SHP77 treated with DMSO at 0.1 percent for 48 hours (cell line): ENCODE data around the gene SYNE2.
"Not testable (repeated sequence)": the region's sequence is repeated elsewhere in the genome, so short reads cannot be mapped to it uniquely, and the experiment has no call there.

Source experiments
- DNase-seq: peaks from one replicate; lab custom pipeline; 2025; lab: John Stamatoyannopoulos, UW

SYNE2 gene

DNA sequence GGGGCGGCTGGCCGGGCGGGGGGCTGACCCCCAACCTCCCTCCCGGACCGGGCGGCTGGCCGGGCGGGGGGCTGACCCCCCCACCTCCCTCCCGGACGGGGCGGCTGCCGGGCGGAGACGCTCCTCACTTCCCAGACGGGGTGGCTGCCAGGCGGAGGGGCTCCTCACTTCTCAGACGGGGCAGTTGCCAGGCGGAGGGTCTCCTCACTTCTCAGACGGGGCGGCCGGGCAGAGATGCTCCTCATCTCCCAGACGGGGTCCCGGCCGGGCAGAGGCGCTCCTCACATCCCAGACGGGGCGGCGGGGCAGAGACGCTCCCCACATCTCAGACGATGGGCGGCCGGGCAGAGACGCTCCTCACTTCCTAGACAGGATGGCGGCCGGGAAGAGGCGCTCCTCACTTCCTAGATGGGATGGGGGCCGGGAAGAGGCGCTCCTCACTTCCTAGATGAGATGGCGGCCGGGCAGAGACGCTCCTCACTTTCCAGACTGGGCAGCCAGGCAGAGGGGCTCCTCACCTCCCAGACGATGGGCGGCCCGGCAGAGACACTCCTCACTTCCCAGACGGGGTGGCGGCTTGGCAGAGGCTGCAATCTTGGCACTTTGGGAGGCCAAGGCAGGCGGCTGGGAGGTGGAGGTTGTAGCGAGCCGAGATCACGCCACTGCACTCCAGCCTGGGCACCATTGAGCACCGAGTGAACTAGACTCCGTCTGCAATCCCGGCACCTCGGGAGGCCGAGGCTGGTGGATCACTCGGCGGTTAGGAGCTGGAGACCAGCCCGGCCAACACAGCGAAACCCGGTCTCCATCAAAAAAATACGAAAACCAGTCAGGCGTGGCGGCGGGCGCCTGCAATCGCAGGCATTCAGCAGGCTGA lies 185.3 kb downstream of the SYNE2 start:
- DNase-seq, result not testable (repeated sequence)

DNA sequence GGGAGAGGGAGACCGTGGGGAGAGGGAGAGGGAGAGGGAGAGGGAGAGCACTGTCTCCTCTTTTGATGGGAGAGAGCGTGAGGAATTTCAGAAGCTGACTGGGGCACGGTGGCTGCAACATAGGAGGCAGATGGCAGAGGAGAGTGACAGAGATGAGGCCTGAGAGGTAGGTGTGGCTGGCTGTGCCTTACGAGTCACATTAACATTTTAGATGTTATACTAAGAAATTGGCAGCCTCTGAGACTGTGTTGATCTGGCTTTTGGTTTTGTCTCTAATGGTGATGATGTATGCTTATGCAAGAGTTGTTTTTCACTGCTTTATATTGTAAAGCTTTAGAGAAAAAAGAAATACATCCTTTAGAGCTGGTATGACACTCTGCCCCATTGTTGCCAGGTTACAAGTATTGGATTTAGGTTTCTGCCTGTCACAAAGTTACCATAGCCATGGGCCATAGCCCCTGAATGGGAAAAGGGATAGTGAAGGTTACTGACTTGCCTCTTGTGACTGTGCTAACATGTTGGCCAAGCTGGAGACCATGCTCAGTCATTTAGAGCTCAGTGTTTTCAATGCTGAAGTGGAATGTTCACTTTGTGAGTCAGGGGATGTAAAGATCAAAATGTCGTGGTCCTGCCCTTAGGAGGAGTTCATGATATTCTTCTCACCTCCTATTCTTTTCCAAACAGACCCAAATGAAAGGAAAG lies 186.2 kb downstream of the SYNE2 start:
- no peak for DNase-seq

- DNase-seq, result no peak
Measured at GRCh38 chr14:64040044-64040443, 187.2 kb downstream of the SYNE2 start.

DNA sequence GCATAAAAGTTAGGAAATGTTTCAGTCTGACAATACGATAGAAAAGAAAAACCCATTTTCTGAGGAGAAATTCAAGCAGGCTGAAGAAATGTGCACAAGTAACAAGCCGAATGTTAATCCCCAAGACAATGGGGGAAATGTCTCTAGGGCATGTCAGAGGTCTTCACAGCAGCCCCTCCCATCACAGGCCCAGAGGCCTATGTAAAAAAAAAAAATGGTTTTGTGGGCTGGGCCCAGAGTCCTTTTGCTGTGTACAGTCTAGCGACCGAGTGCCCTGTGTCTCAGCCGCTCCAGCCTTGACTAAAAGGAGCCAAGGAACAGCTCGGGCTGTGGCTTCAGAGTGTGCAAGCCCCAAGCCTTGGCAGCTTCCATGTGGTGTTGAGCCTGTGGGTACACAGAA lies 190.5 kb downstream of the SYNE2 start:
- DNase-seq, result not testable (repeated sequence)

DNA sequence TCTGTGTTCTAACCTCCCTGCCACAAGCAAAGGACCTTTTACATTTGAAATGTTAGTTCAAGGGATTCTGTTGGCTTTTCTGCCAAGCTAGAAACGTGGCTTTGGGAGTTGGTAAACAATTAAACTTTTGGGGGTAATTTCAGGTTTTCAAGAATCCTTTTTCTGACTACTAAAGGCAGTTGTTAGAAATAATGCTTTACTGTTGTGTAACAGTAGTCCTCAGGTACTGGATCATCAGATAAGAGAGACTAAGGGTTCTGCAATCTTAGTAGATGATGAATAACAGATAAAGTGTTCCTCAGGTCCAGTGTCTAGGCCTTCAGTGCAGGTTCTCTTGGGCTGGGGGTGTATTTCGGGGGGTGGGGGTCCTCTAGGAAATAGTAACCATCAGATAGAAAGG lies 192.3 kb downstream of the SYNE2 start:
- no peak for DNase-seq

DNA sequence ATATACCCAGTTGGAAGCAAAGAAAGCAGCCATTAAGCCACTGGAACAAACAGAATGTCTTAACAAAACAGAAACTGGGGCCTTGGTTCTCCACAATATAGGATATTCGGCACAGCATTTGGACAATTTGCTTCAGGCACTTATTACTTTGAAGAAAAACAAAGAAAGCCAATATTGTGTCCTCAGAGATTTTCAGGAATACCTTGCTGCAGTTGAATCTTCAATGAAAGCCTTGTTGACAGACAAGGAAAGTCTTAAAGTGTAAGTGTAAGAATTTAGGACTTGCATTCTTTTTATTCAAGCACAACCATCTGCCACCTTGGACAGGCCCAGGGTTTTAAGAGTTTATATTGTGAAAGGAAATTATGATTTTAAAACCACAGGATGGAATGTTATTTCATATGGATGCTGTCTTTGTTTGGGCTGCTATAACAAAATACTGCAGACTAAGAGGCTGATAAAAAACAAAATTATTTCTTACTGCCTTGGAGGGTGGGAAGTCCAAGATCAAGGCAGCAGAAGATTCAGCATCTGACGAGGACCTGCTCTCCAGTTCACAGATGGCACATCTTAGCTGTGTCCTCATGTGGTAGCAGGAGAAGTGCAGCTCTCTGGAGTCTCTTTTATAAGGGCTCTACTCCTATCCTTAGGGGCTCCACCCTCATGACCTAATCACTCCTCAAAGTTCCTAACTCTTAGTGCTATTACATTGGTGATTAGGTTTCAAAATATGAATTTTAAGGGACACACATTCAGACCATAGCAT lies 197.0 kb downstream of the SYNE2 start:
- DNase-seq, result no peak

DNA sequence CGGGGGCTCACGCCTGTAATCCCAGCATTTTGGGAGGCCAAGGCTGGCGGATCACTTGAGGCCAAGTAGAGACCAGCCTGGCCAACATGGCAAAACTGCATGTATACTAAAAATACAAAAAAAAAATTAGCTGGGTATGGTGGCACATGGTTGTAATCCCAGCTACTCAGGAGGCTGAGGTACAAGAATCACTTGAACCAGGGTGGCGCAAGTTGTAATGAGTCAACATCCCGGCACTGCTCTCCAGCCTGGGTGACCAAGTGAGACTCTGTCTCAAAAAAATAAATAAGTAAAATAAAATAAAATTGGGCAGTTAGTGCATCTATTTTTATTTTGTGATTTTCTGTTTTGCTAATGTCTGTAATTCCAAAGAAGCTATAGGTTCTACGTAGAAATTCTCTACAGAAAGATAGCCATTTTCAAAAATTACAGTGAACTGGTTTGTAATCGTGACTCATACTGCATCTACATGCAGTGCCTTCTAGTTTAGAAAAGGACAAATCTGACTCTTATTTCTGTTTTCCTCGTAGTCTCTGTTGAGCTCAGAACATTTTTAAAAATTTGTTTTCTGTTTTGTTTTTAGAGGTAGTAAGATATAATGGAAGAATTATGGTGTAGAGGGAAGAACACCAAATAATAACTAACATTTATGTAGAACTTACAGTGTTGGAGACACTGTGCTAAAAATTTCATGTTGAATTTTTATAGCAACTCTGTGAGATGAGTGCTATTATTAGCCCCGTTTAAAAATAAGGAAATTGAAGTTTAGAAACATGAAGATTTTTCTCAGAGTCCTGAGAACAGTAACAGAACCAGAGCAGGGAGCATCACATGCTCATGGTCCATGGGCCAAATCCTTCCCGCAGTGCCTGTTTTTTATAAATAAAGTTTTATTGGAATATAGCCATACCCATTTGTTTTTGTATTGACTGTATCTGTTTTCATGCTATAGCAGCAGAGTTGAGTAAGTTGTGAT lies 201.2 kb downstream of the SYNE2 start:
- no peak for DNase-seq

- DNase-seq, result no peak
Measured at GRCh38 chr14:64059454-64060198, 206.8 kb downstream of the SYNE2 start.

- DNase-seq, result no peak
Measured at GRCh38 chr14:64060199-64060545, 207.4 kb downstream of the SYNE2 start.

GRCh38 chr14:64060648-64061096 lies 207.9 kb downstream of the SYNE2 start:
- DNase-seq, result no peak

DNA sequence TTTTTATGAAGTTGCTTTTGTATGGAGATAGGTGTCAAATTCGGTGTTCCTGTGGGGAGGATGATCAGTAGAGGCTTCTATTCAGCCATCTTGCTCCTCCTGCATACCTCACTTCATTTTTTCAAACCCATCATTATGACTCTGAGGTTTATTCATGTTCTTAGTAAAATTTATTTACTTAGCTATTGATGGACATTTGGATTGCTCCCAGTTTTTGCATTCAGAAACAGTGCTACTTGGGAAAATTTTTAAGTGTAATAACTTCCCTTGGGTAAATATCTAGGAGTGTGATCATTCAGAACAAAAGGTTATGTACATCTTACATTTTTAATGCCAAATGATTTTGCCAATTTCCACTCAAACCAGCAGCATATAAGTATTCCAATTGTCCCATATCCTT lies 208.3 kb downstream of the SYNE2 start:
- DNase-seq, result no peak

- DNase-seq, result no peak
Measured at GRCh38 chr14:64061706-64062105, 208.9 kb downstream of the SYNE2 start.

DNA sequence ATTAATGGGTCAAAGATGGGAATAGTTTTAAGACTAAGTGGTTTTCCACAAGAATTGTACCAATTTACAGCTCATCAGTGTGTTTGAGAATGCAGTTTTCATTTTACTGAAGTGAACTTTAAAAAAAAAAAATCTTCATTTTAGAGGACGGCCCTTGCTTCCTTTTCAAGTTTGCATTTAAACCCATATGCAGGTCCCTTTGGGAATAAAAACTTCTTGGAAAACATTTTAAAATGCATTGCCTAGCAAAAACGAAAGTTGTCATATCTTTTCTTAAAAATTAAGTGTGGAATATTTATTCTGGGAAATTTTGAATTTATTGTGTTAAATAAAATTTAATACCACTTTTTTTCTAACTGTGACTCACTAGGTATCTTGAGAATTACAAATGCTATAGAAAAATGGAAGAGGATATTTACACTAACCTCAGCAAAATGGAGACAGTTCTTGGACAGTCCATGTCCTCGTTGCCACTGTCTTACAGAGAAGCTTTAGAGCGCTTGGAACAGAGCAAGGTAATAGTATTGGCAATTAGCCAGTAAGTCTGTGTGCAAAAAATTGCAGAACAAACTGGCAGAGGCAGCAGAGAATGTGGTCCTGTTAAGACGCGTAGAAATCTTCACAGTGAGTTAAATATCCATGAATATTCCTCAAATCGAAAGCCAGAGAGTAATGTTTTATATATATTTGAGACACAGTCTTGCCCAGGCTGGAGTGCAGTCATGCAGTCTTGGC lies 209.7 kb downstream of the SYNE2 start:
- DNase-seq, result no peak

GRCh38 chr14:64064447-64064846 lies 211.6 kb downstream of the SYNE2 start:
- DNase-seq, result no peak

DNA sequence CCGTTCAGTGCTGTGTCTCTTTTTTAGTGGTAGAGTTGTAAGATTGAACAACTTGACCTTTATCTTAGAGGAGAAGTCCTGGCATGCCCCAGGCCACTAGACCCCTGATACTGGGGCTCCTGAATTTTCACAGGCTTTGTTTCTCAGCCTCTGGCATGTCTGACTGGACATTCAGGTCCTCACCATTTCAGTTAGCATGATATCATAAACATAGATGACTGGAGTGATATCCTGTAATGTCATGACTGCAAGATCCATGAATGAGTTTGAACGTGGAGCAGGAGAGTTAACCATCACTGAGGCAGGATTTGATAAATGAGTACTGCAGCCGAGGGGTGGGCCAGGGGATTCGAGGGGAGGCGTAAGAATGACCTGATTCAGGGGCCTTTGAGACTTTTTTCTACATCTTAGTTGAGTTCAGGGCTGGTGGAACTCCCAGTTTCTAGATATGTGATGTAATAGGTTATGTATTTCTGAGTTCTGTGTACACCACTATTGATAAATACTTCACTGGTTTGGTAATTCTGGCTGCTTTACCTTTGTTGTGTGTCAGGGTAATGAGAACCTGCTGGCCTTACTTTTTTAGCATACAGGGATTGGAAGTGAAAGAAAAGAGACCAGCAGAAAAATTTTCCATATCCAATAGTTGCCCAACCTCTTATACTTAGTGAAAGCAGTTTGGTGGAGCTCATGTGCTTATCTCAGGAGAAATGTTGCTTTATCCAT lies 217.0 kb downstream of the SYNE2 start:
- no peak for DNase-seq

DNA sequence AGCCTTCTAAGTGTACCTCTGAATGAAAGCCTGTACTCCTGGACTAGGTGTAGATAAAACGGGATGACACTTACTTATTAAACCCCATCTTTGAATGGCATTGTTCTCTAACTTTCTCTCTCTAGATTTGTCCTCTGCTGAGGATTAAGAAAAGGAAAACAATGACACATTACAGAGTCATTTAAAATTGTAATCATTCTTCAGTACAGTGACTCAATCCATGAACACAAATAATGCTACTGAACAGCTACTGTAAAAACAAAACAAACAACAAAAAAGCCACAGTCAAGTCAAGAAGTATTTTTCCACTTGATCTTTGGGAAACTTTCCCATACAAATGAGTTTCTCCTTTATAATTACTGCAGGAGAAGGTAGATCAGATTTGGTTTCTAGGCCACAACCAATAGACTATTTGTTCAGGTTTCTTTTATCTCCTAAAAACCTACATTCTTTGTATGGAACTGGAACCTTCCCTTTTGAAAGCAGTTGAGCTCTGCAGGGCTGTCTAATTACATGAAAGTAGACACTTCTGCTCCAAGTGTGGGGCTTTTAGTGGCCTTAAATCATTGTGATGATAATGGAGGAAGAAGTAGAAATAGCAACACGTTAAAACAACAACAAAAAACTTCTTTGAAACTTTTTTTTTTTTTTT lies 222.3 kb downstream of the SYNE2 start:
- DNase-seq, result no peak

DNA sequence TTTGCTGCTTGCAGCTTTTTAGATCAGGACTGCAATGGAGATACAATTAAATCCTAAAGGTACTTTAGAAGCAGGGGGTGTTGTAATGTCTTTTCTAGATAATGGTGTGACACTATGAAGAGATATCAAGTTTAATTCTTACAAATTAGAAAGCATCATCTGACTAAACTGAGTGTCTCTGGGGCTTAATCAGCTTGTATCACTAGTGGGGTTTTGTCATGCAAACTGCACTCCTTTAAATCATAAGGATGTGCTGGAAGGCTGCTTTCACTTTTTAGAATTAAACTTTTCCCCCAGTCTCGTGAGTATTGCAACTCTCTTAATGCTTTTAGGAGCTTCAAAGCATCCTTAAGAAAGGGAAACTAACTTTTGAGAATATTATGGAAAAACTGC lies 222.8 kb downstream of the SYNE2 start:
- no peak for DNase-seq

- DNase-seq, result no peak
Measured at GRCh38 chr14:64080452-64080851, 227.6 kb downstream of the SYNE2 start.
